Measurements from ENCODE around the gene FOXL3.

GRCh38 chr7:298743-299142, 8.8 kb downstream of the FOXL3 start:
- TF ChIP-seq CTCF (IDR thresholded peaks at IDR 0.05; ENCODE audit: low read depth, low read length, poor library complexity, severe bottlenecking): no peak
- no peak for TF ChIP-seq EZH2phosphoT487 (IDR thresholded peaks at IDR 0.05; ENCODE audit: borderline replicate concordance, low read length)
